HG02610 (cell line): Measurements from ENCODE around the gene MIF.
"Not testable (repeated sequence)": the region's sequence is repeated elsewhere in the genome, so short reads cannot be mapped to it uniquely, and the experiment has no call there.

Experiments
- ATAC-seq: cut with Tn5 transposase; IDR thresholded peaks from one replicate; pipeline ENCODE4 v1.9.1; 2021; ENCODE audit warnings: mild to moderate bottlenecking, moderate library complexity; ENCODE audit not compliant: unreplicated experiment

MIF gene

DNA sequence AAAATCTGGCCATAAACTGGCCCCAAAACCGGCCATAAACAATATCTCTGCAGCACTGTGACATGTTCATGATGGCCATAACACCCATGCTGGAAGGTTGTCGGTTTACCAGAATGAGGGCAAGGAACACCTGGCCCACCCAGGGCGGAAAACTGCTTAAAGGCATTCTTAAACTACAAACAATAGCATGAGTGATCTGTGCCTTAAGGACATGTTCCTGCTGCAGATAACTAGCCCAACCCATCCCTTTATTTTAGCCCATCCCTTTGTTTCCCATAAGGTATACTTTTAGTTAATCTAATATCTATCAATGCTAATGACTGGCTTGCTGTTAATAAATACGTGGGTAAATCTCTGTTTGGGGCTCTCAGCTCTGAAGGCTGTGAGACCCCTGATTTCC is 6.0 kb downstream of the MIF start:
- not testable (repeated sequence) for ATAC-seq

DNA sequence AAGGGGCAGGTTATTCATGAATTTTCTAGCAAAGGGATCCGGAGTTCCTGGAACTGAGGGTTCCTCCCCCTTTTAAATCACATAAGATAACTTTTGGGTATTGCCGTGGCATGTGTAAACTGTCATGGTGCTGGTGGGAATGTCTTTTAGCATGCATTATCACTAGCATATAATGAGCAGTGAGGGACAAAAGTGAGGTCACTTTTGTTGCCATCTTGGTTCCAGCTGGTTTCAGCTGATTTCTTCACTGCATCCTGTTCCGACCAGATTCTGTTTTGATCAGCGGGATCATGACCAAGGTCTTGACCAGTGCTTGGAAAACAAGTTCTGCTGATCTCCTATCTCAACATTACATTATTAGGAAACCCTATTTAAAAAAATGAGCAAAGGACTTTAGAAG is 7.4 kb downstream of the MIF start:
- ATAC-seq, result no peak

DNA sequence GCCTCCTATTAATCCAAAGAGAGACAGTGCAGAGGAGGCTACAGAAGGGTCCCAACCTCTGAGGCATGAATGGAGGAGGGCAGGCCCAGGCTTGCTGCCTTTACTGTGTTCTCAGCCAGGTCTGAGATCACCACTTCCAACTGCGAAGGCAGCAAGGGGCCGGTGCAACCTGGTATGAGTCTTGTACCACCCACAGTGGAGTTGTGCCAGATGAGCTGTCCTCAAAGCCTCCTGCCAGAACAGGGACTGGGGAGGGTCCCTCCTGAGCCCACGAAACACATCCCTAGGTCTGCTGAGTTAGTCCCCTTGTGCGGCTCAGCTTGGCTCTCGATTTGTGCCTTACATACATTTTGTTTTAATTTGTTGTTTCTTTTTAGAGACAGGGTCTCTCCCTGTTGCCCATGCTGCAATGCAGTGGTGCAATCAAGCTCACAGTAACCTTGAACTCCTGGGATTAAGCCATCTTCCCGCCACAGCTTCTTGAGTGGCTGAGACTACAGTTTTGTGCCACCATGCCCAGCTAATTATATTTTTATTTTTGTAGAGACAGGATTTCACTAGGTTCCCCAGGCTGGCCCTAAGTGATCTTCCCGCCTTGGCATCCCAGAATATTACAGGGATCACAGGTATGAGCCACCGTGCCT is 9.3 kb downstream of the MIF start:
- no peak for ATAC-seq

DNA sequence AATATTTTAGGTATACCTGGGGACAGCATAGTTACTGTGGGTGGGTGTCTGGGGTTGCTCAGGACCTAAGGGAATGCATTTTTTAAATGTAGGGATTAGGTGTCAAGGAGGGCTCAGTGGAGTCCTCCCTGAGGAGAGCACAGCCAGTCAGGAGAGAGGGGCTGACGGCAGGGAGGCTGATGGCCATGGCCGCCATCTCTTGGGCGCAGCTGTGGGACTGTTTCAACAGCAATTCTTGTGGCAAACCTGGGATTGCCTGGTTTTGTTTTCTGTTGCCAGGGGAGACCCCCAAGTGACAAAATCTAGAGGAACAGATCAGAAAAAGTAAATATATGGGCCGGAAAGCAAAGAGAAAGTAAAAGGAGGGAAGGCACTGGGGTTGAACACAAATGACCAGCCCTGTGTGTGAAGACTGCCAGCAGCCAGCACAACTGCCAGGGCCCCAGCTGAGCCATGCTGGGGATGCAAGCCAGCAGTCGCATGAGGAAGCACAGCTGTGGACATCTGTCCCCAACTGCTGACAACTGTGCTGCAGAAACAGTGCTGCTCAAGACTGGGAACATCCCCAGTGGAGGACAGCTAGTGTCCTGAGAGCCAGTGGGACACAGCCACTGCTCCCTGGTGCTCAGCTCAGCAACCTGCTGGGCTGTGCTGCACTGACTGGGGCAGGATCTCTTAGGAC is 10.5 kb downstream of the MIF start:
- ATAC-seq, result no peak

DNA sequence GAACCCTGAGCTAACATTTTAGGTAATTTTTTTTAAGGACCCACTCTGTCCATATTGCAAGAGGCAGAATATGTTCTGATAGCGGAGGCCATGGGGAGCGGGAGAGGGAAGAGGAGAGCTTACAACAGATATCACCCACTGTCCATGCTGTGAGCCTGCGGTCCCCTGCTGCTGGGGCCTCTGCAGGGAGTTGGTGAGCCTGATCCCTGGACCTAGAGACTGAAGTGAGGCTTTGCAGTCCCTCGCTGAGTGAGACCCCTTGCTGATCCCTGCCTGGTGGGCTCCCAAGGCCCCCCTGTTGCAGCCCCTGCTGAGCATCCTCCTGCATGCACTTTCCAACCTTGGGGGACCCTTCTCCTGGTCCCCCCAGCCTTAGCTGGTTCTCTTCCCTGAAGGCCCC is 12.5 kb downstream of the MIF start:
- ATAC-seq, result no peak

DNA sequence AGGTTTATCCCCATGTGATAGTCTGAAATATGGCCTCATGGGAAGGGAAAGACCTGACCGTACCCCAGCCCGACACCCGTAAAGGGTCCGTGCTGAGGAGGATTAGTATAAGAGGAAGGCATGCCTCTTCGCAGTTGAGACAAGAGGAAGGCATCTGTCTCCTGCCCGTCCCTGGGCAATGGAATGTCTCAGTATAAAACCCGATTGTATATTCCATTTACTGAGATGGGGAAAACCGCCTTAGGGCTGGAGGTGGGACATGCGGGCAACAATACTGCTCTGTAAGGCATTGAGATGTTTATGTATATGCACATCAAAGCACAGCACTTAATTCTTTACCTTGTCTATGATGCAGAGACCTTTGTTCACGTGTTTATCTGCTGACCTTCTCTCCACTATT is 13.2 kb downstream of the MIF start:
- not testable (repeated sequence) for ATAC-seq

DNA sequence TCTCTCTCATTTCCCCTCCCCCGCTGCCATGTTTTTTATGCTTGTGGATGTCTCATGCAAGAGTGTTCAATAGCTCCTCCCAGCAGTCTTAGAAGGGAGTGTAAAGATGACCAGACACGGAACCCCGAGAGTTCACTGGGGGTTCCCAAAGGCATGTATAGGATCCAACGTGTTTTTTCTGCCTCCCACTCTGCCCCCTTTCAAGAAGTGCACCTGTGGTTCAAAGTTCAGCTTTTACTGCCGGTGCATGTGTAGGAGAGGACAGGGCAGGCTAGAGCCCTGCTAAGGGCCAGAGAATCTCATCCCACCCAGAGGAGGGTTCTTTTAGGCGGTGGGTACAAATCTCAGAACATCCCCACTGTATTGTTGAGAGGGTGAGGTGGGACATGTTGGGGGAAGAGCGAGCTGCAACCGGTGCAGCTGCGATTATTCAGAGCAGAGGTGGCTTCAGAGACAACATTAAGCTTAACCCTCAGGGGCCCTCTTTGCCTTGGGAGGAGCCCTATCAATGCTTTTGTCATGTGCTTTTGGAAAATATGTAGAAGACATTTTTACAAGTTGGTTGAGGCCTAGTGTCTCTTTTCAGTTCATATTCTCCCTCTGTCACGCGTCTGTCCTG is 14.5 kb downstream of the MIF start:
- no peak for ATAC-seq

DNA sequence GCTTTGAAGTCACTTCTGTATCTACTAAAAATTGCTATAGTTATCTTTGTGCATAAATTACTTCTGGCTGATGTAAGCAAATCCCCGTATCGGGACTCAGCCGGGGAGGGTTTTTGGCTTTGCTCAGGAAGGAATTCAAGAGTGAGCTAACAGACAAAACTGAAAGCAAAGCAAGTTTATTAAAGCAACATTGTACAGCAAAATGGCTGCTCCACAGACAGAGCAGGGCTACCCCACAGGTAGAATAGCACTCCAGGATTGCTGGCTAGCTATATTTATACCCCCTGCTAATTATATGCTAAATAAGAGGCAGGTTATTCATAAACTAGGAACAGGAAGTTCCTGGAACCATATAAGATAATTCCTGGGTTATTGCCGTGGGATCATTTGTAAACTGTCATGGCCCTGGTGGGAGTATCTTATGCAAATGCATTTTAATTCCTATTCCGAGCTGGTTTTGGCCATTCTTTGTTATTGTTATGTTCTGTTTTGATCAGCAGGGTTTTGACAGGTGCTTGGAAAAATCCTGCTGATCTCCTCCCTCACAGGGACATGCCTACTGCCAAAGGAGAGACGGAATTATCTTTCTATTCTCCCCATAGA is 15.2 kb downstream of the MIF start:
- ATAC-seq, result no peak

DNA sequence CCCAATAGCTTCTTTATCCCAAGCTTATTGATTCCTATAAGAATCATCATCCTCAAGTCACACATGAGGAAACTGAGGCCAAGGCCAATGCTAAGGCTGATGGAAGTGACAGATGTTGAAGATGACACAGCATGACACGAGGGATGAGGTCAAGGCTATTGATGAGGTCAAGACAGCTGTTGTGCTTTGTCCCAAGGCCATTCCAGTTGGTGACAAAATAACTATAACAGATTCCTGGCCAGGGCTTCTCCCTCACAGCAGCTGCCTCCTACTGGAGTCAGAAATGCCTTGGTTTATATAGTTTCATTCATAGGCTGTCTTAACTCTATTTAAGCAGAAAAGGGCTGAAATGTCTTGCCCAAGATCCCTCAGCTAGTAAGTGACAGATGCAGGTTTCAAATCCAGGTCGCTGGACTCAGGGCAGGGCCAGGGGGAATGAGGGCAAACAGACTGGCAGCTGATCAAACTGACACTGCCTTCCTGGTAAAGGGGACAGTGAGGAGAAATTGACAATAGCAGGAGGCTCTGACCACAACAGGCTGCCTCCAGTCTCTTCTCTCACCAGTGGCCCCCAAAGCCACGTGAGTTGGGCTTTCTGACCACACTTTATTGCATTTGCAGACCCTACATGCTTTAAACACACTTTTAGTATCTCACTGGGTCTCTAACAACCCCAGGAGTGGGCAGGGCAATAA is 16.5 kb downstream of the MIF start:
- no peak for ATAC-seq

DNA sequence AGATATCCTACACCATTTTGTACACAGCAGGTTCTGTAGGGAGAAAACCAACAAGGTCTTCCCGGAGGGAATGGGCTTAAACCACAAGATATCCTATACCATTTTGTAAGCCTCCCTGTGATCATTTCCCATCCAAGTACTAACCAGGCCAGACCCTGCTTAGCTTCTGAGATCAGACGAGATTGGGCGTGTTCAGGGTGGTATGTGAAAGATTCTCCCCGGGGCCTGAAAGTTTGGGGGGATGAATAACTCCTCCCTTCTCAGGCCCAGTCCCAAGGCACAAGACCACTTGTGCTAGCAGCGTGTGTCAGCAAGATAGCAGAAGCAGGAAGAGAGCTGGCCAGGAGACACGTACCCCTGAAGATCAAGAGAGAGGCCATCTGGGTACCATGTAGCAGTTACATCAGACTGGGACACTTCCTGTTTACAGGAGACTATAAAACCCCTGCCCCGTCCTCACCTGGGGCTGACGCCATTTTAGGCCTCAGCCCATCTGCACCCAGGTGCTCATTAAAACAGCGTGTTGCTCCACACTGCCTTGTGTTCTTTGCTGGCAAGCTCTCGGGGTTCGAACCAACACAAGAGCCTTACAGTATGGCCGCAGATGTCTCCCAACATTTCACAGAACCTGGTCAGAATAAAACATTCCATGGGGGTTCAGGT is 17.3 kb downstream of the MIF start:
- no peak for ATAC-seq

DNA sequence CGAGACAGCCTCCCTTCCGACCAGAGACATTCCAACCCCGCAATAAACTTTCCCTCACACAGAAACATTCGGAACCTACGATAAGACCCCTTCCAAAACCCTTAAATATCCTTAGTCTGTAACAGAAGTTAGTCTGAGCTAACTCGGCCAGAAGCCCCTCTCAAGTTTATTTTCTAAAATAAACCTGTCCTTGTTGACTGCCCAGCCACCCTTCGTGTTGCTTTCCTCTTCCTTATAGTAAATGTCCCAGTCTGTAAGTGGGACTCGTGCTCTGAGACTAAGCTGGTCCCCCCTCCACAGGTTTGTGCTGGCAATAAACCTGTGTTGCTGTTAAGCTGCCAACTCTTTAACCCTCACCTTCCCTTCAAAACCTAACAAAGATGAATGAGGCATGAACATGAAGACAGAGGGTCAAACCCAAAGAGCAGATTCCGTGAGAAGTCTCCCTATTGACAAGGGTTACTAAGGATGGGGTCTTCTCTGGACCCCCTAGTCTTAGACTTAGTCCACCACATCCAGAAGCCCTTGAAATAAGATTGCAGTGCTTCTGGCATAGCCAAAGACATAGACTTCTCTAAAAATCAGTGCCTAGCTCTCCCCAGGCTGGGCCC is 18.2 kb downstream of the MIF start:
- ATAC-seq, result no peak

DNA sequence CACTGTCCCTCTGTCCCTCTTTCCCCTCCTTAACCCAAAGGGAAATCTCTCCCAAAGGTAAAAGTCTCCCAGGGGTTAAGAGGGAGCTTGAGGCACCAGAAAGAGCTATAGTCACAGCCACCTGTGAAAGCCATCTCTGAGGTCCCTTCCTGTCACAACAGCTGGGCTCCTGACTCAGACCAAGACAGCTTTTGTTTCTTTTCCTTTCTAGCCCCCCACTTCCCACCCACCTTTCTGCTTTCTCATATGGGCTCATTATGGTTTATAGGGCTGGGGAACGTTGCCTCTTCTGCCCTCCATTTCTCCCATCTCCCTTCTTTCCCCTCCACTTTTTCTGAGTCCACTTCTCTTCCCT is 19.1 kb downstream of the MIF start:
- ATAC-seq, result peak; percentile 15

DNA sequence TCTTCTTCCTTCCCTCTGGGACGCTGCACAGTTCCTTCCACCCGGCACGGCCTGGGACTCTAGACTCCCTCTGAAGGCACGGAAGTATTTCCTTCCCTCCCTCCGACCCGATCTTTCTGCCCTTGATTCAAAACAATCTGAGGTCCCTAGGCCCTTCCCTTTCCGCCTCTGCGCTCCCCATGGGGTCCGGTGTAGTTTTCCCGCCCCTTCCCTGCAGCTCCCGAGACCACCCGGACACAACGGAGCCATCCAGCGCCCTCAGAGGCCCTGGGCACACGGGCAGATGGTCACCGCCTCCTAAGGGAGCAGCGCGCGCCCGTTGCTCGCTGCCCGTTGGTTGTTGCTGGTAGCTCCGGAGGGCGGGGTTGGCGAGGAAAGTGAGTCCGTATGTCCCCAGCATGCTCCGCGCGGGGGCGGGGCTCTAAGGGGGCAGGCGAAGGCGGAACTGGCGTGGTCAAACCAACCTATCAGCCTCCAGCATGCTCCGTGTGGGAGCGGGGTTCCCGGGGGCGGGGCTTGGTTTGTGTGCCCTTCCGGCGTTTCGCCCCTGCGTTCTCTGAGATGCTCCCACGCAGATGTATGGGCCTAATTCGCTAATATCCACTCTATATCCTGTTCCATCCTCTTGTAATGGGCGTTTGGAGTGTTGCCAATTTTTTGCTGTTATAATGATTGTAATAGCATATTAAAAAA is 19.6 kb downstream of the MIF start:
- ATAC-seq, result peak; percentile 91

DNA sequence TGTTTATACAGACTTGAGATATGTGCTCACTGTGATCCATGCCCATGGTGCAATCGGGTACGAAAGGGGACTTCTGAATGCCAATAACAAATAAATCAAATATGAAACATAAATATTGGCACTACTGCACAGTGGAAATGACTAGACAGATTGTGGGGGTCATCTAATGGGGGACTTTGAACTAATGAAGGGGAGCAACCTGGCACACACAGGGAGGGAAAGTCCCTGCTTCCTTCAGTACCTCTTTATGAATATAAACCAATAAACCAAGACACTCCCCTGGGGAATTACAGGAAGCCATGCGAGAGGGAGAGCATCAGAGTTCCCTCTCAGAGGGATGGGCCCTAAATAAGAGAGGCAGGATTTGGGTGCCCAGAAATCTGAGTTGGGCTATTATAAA is 21.1 kb downstream of the MIF start:
- no peak for ATAC-seq

DNA sequence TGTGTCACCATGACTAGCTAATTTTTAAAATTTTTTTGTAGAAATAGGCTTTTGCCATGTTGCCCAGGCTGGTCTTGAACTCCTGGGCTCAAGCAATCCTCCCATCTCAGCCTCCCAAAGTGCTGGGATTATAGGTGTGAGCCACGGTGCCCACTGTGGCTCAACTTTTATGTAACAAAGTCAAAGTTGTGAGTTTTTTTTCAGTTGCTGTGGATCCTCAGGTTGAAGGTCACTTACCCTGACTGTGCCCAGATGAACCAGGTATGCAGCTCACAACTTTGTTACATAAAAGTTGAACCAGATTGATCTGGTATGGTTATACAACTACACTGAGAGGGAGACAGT is 26.1 kb downstream of the MIF start:
- ATAC-seq, result not testable (repeated sequence)

DNA sequence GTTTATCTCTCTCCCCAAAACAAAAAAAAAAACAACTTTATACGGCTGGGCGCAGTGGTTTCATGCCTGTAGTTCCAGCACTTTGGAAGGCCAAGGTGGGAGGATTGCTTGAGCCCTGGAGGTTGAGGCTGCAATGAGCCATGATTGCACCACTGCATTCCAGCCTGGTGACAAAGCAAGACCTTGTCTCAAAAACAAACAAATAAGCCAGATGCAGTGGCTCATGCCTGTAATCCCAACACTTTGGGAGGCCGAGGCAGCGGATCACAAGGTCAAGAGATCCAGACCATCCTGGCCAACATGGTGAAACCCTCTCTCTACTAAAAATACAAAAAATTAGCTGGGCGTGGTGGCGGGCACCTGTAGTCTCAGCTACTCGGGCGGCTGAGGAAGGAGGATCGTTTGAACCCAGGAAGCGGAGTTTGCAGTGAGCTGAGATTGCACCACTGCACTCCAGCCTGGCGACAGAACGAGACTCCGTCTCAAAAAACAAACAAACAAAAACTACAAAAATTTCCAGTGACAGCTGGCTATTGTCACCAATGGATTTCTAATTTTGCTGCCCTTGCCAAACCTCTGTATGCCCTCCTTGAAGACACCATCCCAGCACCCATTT is 27.5 kb downstream of the MIF start:
- not testable (repeated sequence) for ATAC-seq

DNA sequence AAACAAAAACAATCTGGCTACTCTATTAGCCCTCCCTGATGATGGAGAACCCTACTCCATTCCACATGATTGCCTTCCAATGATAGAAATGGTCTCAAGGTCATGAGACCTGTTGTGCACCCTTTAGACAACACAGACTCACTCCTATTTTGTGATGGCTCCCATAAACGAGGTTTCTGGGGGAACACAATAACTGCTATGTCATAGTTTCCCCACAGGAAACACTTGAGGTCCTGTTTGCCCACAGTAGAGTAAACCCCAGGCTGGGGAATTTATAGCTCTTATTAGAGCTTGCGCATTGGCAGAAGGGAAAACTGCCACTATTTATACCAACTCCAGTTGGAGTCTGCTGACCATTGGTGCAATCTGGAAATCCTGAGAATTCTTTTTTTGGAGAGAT is 28.7 kb downstream of the MIF start:
- ATAC-seq, result no peak

DNA sequence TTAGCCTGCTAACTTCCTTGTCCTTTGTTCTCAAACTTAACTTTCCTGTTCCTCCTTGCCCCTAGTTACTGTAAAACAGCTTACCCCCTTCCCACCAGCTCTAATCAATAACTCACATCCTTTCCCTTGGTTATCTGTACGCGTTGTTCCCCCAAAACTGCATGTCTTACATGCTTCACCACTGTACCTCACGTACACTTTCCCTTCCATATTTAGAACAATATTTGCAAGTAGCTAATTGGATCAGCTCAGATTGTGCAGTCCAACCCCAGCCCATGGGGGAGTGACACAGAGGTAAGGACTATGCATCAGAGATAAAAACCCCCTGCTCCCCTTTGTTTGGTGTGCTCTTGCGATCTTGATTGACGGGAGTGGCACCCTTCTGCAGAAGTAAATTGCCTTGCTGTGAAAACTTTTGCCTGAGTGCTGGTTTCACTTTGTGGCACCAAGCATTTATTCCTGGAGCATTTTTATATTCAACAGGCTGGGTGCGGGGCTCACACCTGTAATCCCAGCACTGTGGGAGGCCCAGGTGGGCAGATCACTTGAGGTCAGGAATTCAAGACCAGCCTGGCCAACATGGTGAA is 30.9 kb downstream of the MIF start:
- no peak for ATAC-seq

DNA sequence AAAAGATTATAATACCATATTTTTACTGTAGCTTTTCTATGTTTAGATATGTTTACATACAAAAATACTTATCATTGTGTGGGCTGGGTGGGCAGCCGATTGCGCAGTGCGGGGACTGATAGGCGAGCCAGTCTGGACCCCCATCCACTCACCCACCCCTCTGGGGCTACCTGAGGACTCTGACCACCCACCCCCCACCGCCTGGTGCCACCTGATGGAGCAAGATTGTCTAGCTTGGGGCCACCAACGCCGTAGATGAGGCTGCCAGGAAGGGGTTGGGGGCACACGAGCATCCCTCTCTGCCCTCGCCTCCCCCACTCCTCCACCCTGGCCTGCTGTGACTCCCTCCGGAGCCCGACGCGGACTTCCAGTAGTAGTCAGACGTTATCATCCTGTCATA is 32.4 kb downstream of the MIF start:
- no peak for ATAC-seq
